ENCODE measurements around the gene SORCS3.

SORCS3 gene

GRCh38 chr10:104780165-104780564, 139.1 kb downstream of the SORCS3 start:
- DNase-seq, result no peak

GRCh38 chr10:104780946-104781595, 140.0 kb downstream of the SORCS3 start:
- no peak for DNase-seq

- no peak for DNase-seq
These were observed 143.4 kb downstream of the SORCS3 start for GRCh38 chr10:104784452-104784851.

GRCh38 chr10:104791471-104791870, 150.4 kb downstream of the SORCS3 start:
- no peak for DNase-seq

GRCh38 chr10:104795411-104795810, 154.3 kb downstream of the SORCS3 start:
- DNase-seq, result no peak

GRCh38 chr10:104796823-104797222, 155.7 kb downstream of the SORCS3 start:
- DNase-seq, result no peak

GRCh38 chr10:104802941-104803340, 161.9 kb downstream of the SORCS3 start:
- DNase-seq, result no peak

- DNase-seq, result no peak
These were observed 163.8 kb downstream of the SORCS3 start for GRCh38 chr10:104804880-104805279.

GRCh38 chr10:104806801-104807200, 165.7 kb downstream of the SORCS3 start:
- no peak for DNase-seq

- DNase-seq, result no peak
These were observed 166.7 kb downstream of the SORCS3 start for GRCh38 chr10:104807581-104808310.

GRCh38 chr10:104809288-104810090, 168.4 kb downstream of the SORCS3 start:
- DNase-seq, result no peak

- no peak for DNase-seq
These were observed 170.1 kb downstream of the SORCS3 start for GRCh38 chr10:104811166-104811565.

GRCh38 chr10:104816501-104816900, 175.4 kb downstream of the SORCS3 start:
- DNase-seq, result no peak

- DNase-seq, result no peak
These were observed 178.6 kb downstream of the SORCS3 start for GRCh38 chr10:104819731-104820130.

GRCh38 chr10:104822088-104822487, 181.0 kb downstream of the SORCS3 start:
- DNase-seq, result no peak

GRCh38 chr10:104824380-104825006, 183.4 kb downstream of the SORCS3 start:
- DNase-seq, result peak; percentile 80

- no peak for DNase-seq
These were observed 190.2 kb downstream of the SORCS3 start for GRCh38 chr10:104831272-104831671.

- DNase-seq, result no peak
These were observed 193.5 kb downstream of the SORCS3 start for GRCh38 chr10:104834580-104834979.

GRCh38 chr10:104835422-104835821, 194.3 kb downstream of the SORCS3 start:
- no peak for DNase-seq

GRCh38 chr10:104842704-104843103, 201.6 kb downstream of the SORCS3 start:
- no peak for DNase-seq

GRCh38 chr10:104844073-104844472, 203.0 kb downstream of the SORCS3 start:
- no peak for DNase-seq

GRCh38 chr10:104850023-104850422, 208.9 kb downstream of the SORCS3 start:
- DNase-seq, result no peak

GRCh38 chr10:104867966-104868598, 227.0 kb downstream of the SORCS3 start:
- no peak for DNase-seq
